ENCODE results near the gene ASPG. TPM values are rescaled to one million over a fixed set of nuclear protein-coding genes. Genes with fewer than 3 reads are reported as not detected.

ASPG gene
- total RNA-seq, 2 experiments from 2014 or later: not detected

DNA sequence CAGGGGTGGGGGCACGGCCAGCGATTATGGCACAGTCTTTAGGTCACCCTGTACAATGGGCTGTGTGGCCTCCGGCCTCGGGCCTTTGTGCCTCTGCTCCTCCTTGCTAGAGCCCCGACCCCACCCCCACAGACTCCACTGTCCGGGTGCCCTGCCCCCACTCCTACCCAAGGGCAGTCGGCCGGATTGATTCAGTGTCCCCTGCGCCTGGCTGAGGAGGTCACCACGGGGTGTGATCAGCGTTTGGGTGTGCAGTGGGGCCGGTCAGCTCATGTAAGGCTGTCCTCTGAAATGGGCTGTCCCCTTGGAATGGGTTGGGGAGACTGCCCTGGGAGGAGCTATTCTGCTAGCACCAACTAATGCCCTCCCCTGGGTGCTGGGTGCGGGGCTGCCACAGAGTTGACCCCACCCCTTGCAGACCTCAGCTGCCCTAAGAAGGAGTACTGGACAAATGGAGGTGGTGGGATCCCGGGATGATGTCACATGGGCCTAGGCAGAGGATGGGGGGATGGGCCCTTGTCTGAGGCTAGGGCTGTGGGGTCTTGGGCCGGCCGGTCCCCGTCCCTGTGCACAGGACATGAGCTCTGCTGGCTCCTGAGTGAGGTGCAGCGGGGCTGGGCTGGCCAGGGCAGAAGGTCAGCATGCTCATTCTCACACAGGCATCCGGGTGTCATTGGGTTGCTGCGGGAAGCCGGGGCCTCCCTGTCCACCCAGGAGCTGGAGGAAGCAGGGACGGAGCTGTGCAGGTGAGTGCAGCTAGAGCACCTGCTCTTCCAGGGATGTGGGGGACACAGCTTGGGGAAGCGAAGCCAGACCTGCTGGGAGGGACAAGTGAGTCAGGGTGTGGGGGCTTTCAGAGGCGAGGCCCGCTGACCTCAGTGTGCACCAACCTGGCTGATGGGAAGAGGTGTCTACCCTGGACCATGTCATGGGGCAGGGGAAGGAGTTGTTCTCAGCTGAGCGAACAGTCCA is 23.4 kb downstream of the ASPG start:
- no peaks in the 10 kb centered on the region for H3K9me3 ChIP-seq (ENCODE audit: control insufficient read depth in 1 of 2, insufficient read depth in 1 of 2, low read length in 2 of 2)
- H3K27me3 Mint-ChIP-seq: no peaks in the 10 kb centered on the region
- no peaks in the 10 kb centered on the region for H3K9me3 Mint-ChIP-seq
- no peak for ATAC-seq (ENCODE audit: poor library complexity)
- no peaks in the 10 kb centered on the region for H3K4me1 ChIP-seq (ENCODE audit: insufficient read depth, low read length)
- no peak overlapping the region for H3K4me3 ChIP-seq (ENCODE audit: low read length)
- H3K4me3 Mint-ChIP-seq: no peak overlapping the region
- intact Hi-C loops (cut with DNase I, micrococcal nuclease): no loop called here
- no peak overlapping the region for H3K27ac Mint-ChIP-seq
- no peaks in the 10 kb centered on the region for H3K4me1 Mint-ChIP-seq (ENCODE audit: low read depth)
- peak in 1 of 14 experiments; percentile 3 for DNase-seq
- peaks cover 0 to 2% of the 10 kb centered on the region in 2 experiments for H3K27me3 ChIP-seq (ENCODE audit: control insufficient read depth in 1 of 2, insufficient read depth in 2 of 2, low read length in 2 of 2)
- no peak for TF ChIP-seq CTCF (IDR thresholded peaks at IDR 0.05)
- no peak overlapping the region for H3K27ac ChIP-seq (ENCODE audit: low read depth in 1 of 2, low read length in 2 of 2)
- H3K36me3 Mint-ChIP-seq (ENCODE audit: low read depth): no peaks in the 10 kb centered on the region
- CTCF ChIA-PET: interaction anchor here (0.6 to 0.7 kb wide), 2 partner anchors 31 to 406 kb away, joined by 3 read pairs; no protein-coding TSS in a partner anchor
- POLR2A ChIA-PET: no interaction called here
- H3K36me3 ChIP-seq (ENCODE audit: insufficient read depth, low read length): no peaks in the 10 kb centered on the region

DNA sequence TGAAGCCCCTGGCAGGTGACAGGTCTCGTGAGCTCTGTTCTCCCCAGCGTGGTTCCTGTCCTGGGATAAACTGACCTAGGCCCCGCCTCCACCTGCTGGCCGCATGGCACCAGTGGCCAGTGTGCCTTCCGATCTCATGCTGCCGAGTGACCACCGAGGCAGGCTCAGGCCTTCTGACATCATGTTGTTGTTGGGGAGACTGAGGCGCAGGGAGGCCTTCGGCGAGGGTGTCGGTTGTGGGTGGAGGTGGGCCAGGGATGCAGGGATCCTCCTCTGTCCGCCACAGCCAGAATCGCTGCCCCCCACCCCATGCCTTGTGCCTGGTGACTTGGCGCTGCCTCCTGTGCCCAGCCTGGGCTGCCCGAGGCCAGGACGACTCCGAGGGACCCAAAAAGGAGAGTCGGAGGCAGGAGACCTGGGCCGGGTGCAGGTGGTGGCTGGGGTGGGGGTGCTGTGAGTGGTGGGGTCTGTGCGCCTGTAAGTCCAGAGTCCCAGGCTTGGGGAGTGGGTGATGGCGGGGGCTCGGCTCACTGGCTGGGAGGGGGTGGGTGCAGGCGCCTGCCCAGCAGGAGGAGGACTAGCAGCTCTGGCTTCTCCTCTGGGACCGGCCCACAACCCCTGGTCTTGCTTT is 24.3 kb downstream of the ASPG start:
- CTCF ChIA-PET: interaction anchor here (0.6 kb wide), 1 partner anchor 405 kb away, joined by 3 read pairs; no protein-coding TSS in a partner anchor
- TF ChIP-seq CTCF (IDR thresholded peaks at IDR 0.05): no peak
- Histone ChIP-seq H3K27me3 (ENCODE audit: control insufficient read depth in 1 of 2, insufficient read depth in 2 of 2, low read length in 2 of 2) (peaks cover 0 to 2% of the 10 kb centered on the region in 2 experiments), H3K36me3 (ENCODE audit: insufficient read depth, low read length) (no peaks in the 10 kb centered on the region), H3K4me3 (ENCODE audit: low read length) (no peak overlapping the region), H3K27ac (ENCODE audit: low read depth in 1 of 2, low read length in 2 of 2) (no peak overlapping the region), H3K9me3 (ENCODE audit: control insufficient read depth in 1 of 2, insufficient read depth in 1 of 2, low read length in 2 of 2) (no peaks in the 10 kb centered on the region), H3K4me1 (ENCODE audit: insufficient read depth, low read length) (no peaks in the 10 kb centered on the region)
- POLR2A ChIA-PET: no interaction called here
- H3K27ac Mint-ChIP-seq: no peak overlapping the region
- no peak overlapping the region for H3K4me3 Mint-ChIP-seq
- no peak for DNase-seq
- no peaks in the 10 kb centered on the region for H3K27me3 Mint-ChIP-seq
- intact Hi-C loops (cut with DNase I, micrococcal nuclease): no loop called here
- no peak for ATAC-seq (ENCODE audit: poor library complexity)
- no peaks in the 10 kb centered on the region for H3K4me1 Mint-ChIP-seq (ENCODE audit: low read depth)
- no peaks in the 10 kb centered on the region for H3K9me3 Mint-ChIP-seq
- no peaks in the 10 kb centered on the region for H3K36me3 Mint-ChIP-seq (ENCODE audit: low read depth)

DNA sequence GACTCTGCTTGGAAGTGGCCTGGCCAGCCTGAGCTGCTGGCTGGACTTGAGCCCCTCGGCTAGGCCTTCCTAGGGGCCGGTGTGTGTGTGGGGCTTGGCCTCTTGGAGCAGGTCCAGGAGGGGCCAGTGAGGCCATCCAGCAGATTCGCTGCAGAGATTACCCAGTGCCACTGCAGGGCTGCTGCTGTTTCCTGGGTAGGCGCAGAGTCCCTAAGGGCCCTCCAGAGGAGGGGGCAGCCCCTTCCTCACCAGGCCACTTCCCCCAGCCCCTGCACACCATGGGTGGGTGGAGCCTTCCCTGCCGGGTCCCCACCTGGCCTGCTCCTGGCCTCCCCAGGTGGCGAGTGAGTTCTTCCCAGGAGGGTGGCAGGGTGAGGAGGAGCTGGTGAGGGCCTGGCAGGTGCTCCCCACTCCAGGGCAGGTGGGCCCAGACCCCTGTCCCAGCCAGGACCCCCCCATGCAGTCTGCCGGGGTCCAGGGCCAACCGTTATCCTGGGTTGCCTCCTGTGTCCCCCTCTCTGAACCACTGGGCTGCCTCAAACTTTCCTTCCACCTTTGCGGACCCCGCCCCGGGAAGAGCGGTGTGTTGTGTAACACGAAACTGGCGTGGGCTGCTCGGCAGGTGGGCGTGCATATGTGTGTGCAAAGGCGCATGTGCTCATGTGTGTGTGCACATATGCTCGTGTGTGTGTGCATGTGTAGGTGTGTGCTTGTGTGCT is 25.1 kb downstream of the ASPG start:
- no peaks in the 10 kb centered on the region for H3K36me3 Mint-ChIP-seq (ENCODE audit: low read depth)
- Histone ChIP-seq H3K4me3 (ENCODE audit: low read length) (no peak overlapping the region), H3K9me3 (ENCODE audit: control insufficient read depth in 1 of 2, insufficient read depth in 1 of 2, low read length in 2 of 2) (peaks cover 0 to 3% of the 10 kb centered on the region in 2 experiments), H3K36me3 (ENCODE audit: insufficient read depth, low read length) (no peaks in the 10 kb centered on the region), H3K4me1 (ENCODE audit: insufficient read depth, low read length) (no peaks in the 10 kb centered on the region), H3K27ac (ENCODE audit: low read depth in 1 of 2, low read length in 2 of 2) (no peak overlapping the region), H3K27me3 (ENCODE audit: control insufficient read depth in 1 of 2, insufficient read depth in 2 of 2, low read length in 2 of 2) (peaks cover 2 to 3% of the 10 kb centered on the region in 2 experiments)
- DNase-seq: no peak
- intact Hi-C loops (cut with DNase I, micrococcal nuclease): no loop called here
- H3K27ac Mint-ChIP-seq: no peak overlapping the region
- no peak for ATAC-seq (ENCODE audit: poor library complexity)
- no peaks in the 10 kb centered on the region for H3K9me3 Mint-ChIP-seq
- no peak overlapping the region for H3K4me3 Mint-ChIP-seq
- H3K27me3 Mint-ChIP-seq: peaks cover 8% of the 10 kb centered on the region
- H3K4me1 Mint-ChIP-seq (ENCODE audit: low read depth): no peaks in the 10 kb centered on the region
- ChIA-PET POLR2A (no interaction called here), CTCF (no interaction called here)
- no peak for TF ChIP-seq CTCF (IDR thresholded peaks at IDR 0.05)

All from CD4-positive, alpha-beta T cell (primary cell).